HFFc6 (cell line): ENCODE data around the gene ZNF568. TPM values are rescaled to one million over a fixed set of nuclear protein-coding genes. Genes with fewer than 3 reads are reported as not detected.

ENCODE experiments used
- DNase-seq: peaks from one replicate; pipeline ENCODE4 v3.0.0-alpha.2; 2018
- H3K27ac Mint-ChIP-seq: 2 replicates; pipeline ENCODE4 v1.8.0; 2020; ENCODE audit warnings: mild to moderate bottlenecking, mixed read lengths
- H3K27me3 Mint-ChIP-seq: 2 replicates; pipeline ENCODE4 v1.8.0; 2021; ENCODE audit warnings: mild to moderate bottlenecking, moderate library complexity, mixed read lengths; ENCODE audit not compliant: insufficient read depth
- H3K36me3 Mint-ChIP-seq: 2 replicates; pipeline ENCODE4 v1.8.0; 2021; ENCODE audit warnings: low read depth, mixed read lengths
- H3K4me1 Mint-ChIP-seq: 2 replicates; pipeline ENCODE4 v1.8.0; 2020; ENCODE audit warnings: low read depth, mixed read lengths
- H3K4me3 Mint-ChIP-seq: 2 replicates; pipeline ENCODE4 v1.8.0; 2020; ENCODE audit warnings: mild to moderate bottlenecking, moderate library complexity, mixed read lengths
- H3K9me3 Mint-ChIP-seq: 2 replicates; pipeline ENCODE4 v1.8.0; 2020; ENCODE audit warnings: mild to moderate bottlenecking, mixed read lengths
- total RNA-seq, 6 experiments: library from RNA; stranded (reverse); fragmentation: NEBNext Ultra II Directional; extraction: Animal tissue kit (Norgen Biotek cat#: 25700); gene quantifications; 2 replicates in 1 of 6; 3 replicates in 5 of 6; pipeline ENCODE4 v1.2.3, GENCODE V29; 2021
- TF ChIP-seq, protein P1 (sequence below): fragments of 200-600 bp; sonication (generic); IDR thresholded peaks from 2 replicates; pipeline ENCODE4 v1.5.0; 2021; ENCODE audit warnings: antibody characterized with exemption, mild to moderate bottlenecking

Gene ZNF568
- total RNA-seq, 6 experiments from 2014 or later, result 6.6 to 8.4 (median 6.9) TPM

DNA sequence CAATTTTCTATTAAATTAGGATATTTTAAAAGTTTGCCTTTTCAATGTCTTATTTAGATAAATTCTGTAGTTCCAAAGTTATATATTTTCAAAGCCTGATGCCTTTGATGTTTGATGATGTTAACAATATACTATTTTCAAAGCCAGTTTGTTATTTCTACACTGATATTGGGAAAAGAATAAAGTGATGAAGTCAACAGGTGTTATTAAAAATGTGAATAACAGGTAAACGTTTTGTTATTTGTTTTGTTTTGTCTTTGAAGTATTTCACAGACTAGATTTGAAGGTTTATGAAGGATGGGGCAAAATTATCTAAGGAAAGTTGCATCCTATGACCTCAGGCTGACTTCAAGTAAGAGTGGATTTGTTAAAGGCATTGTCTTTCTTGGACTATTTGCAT is 129.0 kb downstream of the ZNF568 start:
- no peak overlapping the region for H3K27ac Mint-ChIP-seq
- TF ChIP-seq, protein P1, sequence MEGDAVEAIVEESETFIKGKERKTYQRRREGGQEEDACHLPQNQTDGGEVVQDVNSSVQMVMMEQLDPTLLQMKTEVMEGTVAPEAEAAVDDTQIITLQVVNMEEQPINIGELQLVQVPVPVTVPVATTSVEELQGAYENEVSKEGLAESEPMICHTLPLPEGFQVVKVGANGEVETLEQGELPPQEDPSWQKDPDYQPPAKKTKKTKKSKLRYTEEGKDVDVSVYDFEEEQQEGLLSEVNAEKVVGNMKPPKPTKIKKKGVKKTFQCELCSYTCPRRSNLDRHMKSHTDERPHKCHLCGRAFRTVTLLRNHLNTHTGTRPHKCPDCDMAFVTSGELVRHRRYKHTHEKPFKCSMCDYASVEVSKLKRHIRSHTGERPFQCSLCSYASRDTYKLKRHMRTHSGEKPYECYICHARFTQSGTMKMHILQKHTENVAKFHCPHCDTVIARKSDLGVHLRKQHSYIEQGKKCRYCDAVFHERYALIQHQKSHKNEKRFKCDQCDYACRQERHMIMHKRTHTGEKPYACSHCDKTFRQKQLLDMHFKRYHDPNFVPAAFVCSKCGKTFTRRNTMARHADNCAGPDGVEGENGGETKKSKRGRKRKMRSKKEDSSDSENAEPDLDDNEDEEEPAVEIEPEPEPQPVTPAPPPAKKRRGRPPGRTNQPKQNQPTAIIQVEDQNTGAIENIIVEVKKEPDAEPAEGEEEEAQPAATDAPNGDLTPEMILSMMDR, result no peak
- H3K27me3 Mint-ChIP-seq, result no peaks in the 10 kb centered on the region
- no peak for DNase-seq
- peaks cover 30% of the 10 kb centered on the region for H3K9me3 Mint-ChIP-seq
- H3K4me3 Mint-ChIP-seq, result no peak overlapping the region
- H3K36me3 Mint-ChIP-seq, result no peaks in the 10 kb centered on the region; the same call in 1 of the 2 replicates
- no peaks in the 10 kb centered on the region for H3K4me1 Mint-ChIP-seq

Other genes with a start within 250 kb of the ZNF568 start
- 1 to 10 TPM; 4.6 to 6.9 (median 6.5) TPM for gene ZNF461, start 249.5 kb upstream of the ZNF568 start, total RNA-seq
- gene ZNF567, start 228.7 kb upstream of the ZNF568 start, total RNA-seq, result 1 to 10 TPM; 2.9 to 5.8 (median 4.2) TPM
- gene ZNF850, start 143.5 kb upstream of the ZNF568 start, total RNA-seq, result 1 to 10 TPM; 1.7 to 2.5 (median 1.9) TPM
- gene ZNF790, start 77.9 kb upstream of the ZNF568 start, total RNA-seq, result 1 to 10 TPM; 2.5 to 3.8 (median 3.0) TPM
- gene ZNF345, start 65.5 kb upstream of the ZNF568 start, total RNA-seq, result 1 to 10 TPM; 1.3 to 2.5 (median 1.8) TPM
- 1 to 10 TPM; 2.0 to 3.1 (median 2.9) TPM for gene ZNF829, start within 50 bp of the ZNF568 start, total RNA-seq
- gene ZNF420, start 162.1 kb downstream of the ZNF568 start, total RNA-seq, result 1 to 10 TPM; 3.6 to 6.3 (median 5.7) TPM